COLO668 (cell line): ENCODE results near the gene TASP1.

Experiments
- DNase-seq: peaks from one replicate; lab custom pipeline; 2025; ENCODE audit not compliant: unreplicated experiment; lab: John Stamatoyannopoulos, UW

The TASP1 gene

GRCh38 chr20:13355941-13356486, 282.7 kb downstream of the TASP1 start:
- DNase-seq, result no peak

DNA sequence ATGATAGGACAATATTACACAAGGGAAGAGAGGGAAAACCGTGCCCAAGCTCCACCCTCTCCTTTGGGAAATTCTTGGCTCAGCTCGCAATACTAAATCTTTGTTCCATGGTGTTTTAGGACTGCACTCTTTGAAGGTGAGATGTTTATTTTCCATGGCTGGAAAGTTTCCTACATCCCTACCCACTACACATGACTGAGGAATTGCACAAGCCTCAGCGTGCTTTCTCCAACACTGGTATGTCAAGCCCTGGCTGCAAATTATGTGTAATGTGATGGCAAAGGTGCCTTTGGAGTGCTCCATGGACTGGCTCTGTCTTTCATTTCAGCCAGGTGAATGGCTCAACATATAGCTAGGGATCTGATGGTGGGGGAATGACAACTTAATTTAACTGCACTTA, 283.3 kb downstream of the TASP1 start:
- DNase-seq, result no peak

DNA sequence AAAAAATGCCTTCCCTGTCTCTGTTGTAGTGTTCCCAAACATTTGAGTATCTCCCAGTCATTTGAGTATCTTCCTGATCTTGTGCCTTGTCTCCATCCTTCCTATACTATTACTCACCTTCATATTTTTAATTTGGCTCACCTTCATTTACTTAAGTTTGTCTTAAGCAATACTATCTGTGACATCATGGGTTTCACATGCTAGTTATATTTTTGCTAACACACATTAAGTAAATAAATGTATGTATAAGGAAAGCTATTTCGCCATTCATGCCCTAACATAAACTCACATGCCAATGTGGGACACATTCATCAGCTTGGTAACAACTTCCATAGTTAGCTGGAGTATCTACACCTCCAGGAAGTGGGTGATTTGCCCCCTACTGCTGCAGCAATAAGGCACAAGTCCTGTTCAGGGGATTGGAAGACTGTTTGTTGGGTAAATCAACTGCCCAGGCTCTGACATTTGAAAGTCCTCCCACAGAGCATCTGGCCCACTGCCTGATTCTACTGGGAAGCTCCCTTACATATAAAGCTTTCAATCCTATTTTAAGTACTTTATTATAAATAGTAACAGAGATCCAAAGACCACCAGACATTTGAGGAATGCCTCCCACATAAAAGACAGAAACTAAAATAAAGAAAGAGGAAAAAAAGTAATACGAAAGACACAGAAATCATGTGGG, 285.3 kb downstream of the TASP1 start:
- DNase-seq, result no peak

- DNase-seq, result no peak
Observed at GRCh38 chr20:13349235-13349604, 289.5 kb downstream of the TASP1 start.

- DNase-seq, result no peak
Observed at GRCh38 chr20:13348311-13349234, 290.2 kb downstream of the TASP1 start.

DNA sequence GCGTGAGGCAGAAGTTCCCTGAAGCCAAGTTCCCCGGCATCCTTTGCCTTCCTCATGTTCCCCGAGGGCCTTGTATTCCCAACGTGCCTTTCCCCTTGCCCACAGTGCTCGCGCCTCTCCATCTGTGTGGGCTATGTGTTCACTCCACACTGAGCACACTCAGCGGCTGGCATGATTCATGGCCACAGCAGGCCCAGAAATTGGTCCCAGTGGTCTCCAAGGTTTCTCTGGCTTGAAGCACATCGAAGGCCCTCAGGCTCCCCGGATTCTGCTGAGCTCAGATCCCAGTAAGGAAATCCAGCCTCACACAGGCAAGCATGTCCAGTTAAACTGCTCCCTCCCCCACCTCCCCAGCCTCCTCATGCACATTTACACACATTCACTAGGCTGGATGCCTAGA, 294.1 kb downstream of the TASP1 start:
- DNase-seq, result no peak

- DNase-seq, result no peak
Observed at GRCh38 chr20:13342469-13343242, 296.1 kb downstream of the TASP1 start.

- DNase-seq, result no peak
Observed at GRCh38 chr20:13341737-13342393, 296.9 kb downstream of the TASP1 start.

- DNase-seq, result no peak
Observed at GRCh38 chr20:13340088-13340487, 298.6 kb downstream of the TASP1 start.
